PC-9 (cell line): ENCODE results near the gene SYK.

Source experiments
- CTCF ChIP-seq: fragments of 200-600 bp; sonication (generic); conservative IDR thresholded peaks from 2 replicates; pipeline ENCODE4 v1.6.1; 2017; ENCODE audit warnings: mixed run types, antibody characterized with exemption, mild to moderate bottlenecking, moderate library complexity
- EZH2 ChIP-seq: fragments of 200-600 bp; sonication (generic); IDR thresholded peaks from 2 replicates; pipeline ENCODE4 v1.8.0; 2017; ENCODE audit warnings: antibody characterized with exemption, low read depth

GRCh38 chr9:90842996-90843395 lies 41.4 kb downstream of the SYK start:
- no peak for TF ChIP-seq CTCF
- no peak for TF ChIP-seq EZH2
